Ovary (tissue), 9 donors: ENCODE data around the gene GYS1. TPM values are rescaled to one million over a fixed set of nuclear protein-coding genes. Genes with fewer than 3 reads are reported as not detected.
A peak's percentile ranks its signal among the peaks of the same experiment; 100 is the strongest.
"Not testable (repeated sequence)": the region's sequence is repeated elsewhere in the genome, so short reads cannot be mapped to it uniquely, and the experiment has no call there.

Source experiments
- DNase-seq, 5 donors: peaks; one replicate each; pipeline ENCODE4 v3.0.0-alpha.2; 2019 to 2020
- H3K27ac ChIP-seq, 2 donors: fragments of 200-600 bp; one replicate each; pipeline versions ENCODE4 v1.5.1 to v1.8.0; 2019 to 2022
- H3K27me3 ChIP-seq: fragments of 200-600 bp; one replicate; pipeline ENCODE4 v1.8.0; 2022
- H3K36me3 ChIP-seq: fragments of 200-600 bp; sonication (generic); one replicate; pipeline ENCODE4 v1.5.1; 2019
- H3K4me1 ChIP-seq: one replicate; pipeline ENCODE4 v1.8.1; 2013; ENCODE audit warnings: mild to moderate bottlenecking, moderate library complexity; ENCODE audit not compliant: insufficient read depth
- H3K4me3 ChIP-seq: fragments of 200-600 bp; sonication (generic); one replicate; pipeline ENCODE4 v1.5.1; 2017
- H3K9me3 ChIP-seq, 2 donors: fragments of 200-600 bp in 1 of 2; sonication (generic) in 1 of 2; one replicate each; pipeline versions ENCODE4 v1.5.1 to v1.8.1; 2013 to 2019; ENCODE audit warnings: mild to moderate bottlenecking in 1 of 2, moderate library complexity in 1 of 2
- CTCF ChIP-seq, 3 donors: fragments of 450-650 bp in 2 of 3; fragments of 200-600 bp in 1 of 3; IDR thresholded peaks; one replicate each; pipeline versions ENCODE4 v1.5.1 to v1.8.0; 2016 to 2022; ENCODE audit warnings: antibody characterized with exemption in 3 of 3, mild to moderate bottlenecking in 1 of 3
- EP300 ChIP-seq: sonication (generic); formaldehyde crosslinking; IDR thresholded peaks from one replicate; pipeline ENCODE4 v1.6.1; 2017; ENCODE audit warnings: antibody characterized with exemption
- POLR2A ChIP-seq: fragments of 450-650 bp; IDR thresholded peaks from one replicate; pipeline ENCODE4 v1.6.1; 2017; ENCODE audit warnings: antibody characterized with exemption, mild to moderate bottlenecking, moderate library complexity
- WGBS, 3 donors: extraction: QIAGEN DNeasy Blood & Tissue Kit in 1 of 3; methylation state at CpG; one replicate each; pipeline versions ENCODE4 v1.1.5 to v1.1.7; 2013 to 2017; 5-methylcytosine and 5-hydroxymethylcytosine counted together
- intact Hi-C, 4 donors: fragments of 100-400 bp; cut with DNase I; formaldehyde crosslinking; loops; one replicate each; pipeline versions ENCODE4 v1.11.0 to v1.15.1; 2022 to 2023
- polyA plus RNA-seq, 2 donors: library from polyadenylated mRNA; stranded (reverse); fragments of 200-250 nt in 1 of 2; fragments of 350-450 nt in 1 of 2; fragmentation: Illumina TruSeq in 1 of 2; extraction: RNeasy Lipid Tissue Mini Kit (QIAGEN cat#74804) in 1 of 2; gene quantifications; one replicate each; pipeline ENCODE4 v1.2.3, GENCODE V29; 2013 to 2014
- total RNA-seq, 7 donors: library from RNA; depleted of rRNA in 2 of 7; stranded (reverse); fragments of >200 nt in 2 of 7; fragmentation: NEBNext Ultra II Directional in 3 of 7; extraction: Animal tissue kit (Norgen Biotek cat#: 25700) in 3 of 7; gene quantifications; one replicate each; pipeline versions ENCODE4 v1.1.0 to v1.2.4, GENCODE V29; 2016 to 2023
- donor health status: DM: no; HTN: no; CAD: no; lungs with moderate emphysema.
- donor health status: DM: no; HTN: no; CAD: no.
- donor health status: Bipolar disorder and iron deficiency.
- donor health status: DM: yes; HTN: yes; CAD: no.
- donor health status: DM: no; HTN: no; CAD: no.
- donor health status: DM: yes; HTN: yes; CAD: no.

The GYS1 gene
- total and polyA plus RNA-seq, 9 donors: 16.3 to 33.6 (median 29.0) TPM

DNA sequence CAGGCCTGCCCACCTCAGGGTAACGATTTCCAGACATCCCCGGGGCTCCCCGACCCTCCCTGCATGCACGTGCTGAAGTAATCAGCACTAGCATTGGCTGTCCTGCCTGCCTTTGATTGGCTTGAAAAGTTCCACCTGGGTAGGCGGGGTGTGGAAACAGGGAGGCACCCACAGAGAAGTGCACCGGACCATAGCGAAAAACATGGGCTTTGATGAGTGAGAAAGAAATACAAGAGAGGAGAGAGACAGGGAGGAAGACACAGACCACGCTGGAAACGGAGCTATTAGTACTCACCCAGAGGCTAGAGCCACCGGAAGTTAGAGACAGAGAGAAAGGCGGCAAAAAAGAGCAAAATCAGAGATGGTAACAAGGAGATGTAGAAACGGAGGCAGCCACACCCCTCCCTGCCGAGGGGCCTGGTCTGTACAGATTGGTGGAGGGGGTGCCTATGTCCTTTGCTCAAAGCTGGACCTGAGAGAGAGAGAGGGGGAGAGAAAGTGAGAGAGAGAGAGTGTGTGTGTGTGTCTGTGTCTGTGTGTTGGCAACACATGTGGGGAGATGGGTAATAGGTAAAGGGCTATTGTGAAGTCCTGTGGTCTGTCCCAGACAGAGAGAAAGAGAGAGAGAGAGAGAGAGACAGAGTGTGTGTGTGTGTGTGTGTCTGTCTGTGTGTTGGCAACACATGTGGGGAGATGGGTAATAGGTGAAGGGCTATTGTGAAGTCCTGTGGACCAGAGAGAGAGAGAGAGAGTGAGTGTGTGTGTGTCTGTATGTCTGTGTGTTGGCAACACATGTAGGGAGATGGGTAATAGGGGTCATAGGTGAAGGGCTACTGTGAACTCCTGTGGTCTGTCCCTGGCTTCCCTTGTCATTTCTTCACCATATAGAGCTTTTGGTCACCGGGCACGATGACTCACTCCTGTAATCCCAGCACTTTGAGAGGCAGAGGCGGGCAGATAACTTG is 28.1 kb upstream of the GYS1 start:
- no peaks in the 10 kb centered on the region for H3K27me3 ChIP-seq
- intact Hi-C loops: no loop called here
- TF ChIP-seq CTCF (IDR thresholded peaks at IDR 0.05): no peak
- no peak for TF ChIP-seq EP300
- peaks cover 7% of the 10 kb centered on the region for H3K4me1 ChIP-seq
- no peak overlapping the region for H3K27ac ChIP-seq
- DNase-seq: no peak
- WGBS, 3 donors: 27 to 33% (median 29%) methylated on average over 16 of the region's 16 CpGs
- no peaks in the 10 kb centered on the region for H3K36me3 ChIP-seq
- no peak overlapping the region for H3K4me3 ChIP-seq
- no peaks in the 10 kb centered on the region for H3K9me3 ChIP-seq

GRCh38 chr19:49020342-49020741 is 27.2 kb upstream of the GYS1 start:
- Histone ChIP-seq H3K4me1 (peaks cover 7% of the 10 kb centered on the region), H3K9me3 (no peaks in the 10 kb centered on the region), H3K27me3 (no peaks in the 10 kb centered on the region), H3K27ac (no peak overlapping the region), H3K36me3 (no peaks in the 10 kb centered on the region), H3K4me3 (no peak overlapping the region)
- DNase-seq: no peak
- TF ChIP-seq CTCF (IDR thresholded peaks at IDR 0.05) (no peak), EP300 (no peak), POLR2A (no peak)
- WGBS, 3 donors: 69 to 79% (median 73%) methylated on average over 11 of the region's 11 CpGs
- intact Hi-C loops: no loop called here

DNA sequence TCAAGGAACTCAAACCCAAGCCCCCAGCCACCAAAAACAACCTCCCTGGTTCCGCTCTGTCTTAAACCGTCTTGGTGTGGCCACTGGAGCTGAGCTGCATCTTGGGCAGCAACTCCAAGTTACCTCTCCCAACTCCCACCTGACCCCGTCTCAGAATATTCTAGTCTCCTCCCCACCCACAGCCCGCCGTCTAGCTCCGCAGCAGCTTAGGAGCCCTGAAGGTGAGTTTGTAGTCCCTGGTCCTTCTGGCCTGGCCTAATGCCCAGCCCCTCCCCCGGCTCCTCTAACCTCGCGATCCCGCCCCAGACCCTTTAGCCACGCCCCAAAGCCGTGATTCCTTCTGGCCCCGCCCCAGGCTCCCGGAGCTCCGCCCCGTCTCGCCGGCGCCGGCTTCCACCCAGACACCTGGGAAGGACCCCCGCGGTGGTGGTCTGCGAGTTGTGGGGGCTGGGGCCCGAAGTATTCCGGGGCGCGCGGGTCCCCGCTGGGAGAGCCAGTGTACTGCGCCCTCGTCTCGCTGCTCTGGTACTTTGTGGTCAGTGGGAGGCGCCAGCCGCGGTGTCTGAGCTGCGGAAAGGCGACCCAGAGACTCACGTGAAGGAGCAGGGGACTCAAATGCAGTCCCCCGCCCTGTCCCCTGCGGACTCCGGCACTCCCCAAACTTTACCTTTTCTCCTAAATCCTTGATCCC is 26.3 kb upstream of the GYS1 start:
- WGBS, 3 donors: 7 to 13% (median 8%) methylated on average over 30 to 41 of the region's 41 CpGs
- TF ChIP-seq POLR2A (no peak), EP300 (no peak), CTCF (IDR thresholded peaks at IDR 0.05) (no peak)
- no peaks in the 10 kb centered on the region for H3K9me3 ChIP-seq
- DNase-seq: peak; percentile 39 to 75 (median 52)
- intact Hi-C loops: no loop called here
- H3K4me3 ChIP-seq: peak overlapping the region; percentile 29
- no peaks in the 10 kb centered on the region for H3K36me3 ChIP-seq
- H3K27ac ChIP-seq: no peak overlapping the region
- H3K4me1 ChIP-seq: peaks cover 7% of the 10 kb centered on the region
- no peaks in the 10 kb centered on the region for H3K27me3 ChIP-seq

- intact Hi-C loops, H3K36me3 ChIP-seq, H3K9me3 ChIP-seq, H3K27me3 ChIP-seq, H3K27ac ChIP-seq, H3K4me1 ChIP-seq: not testable (repeated sequence)
- 1 to 2% (median 1%) methylated on average over 49 to 50 of the region's 50 CpGs for WGBS, 3 donors
- DNase-seq: peak in 4 of 5 donors; percentile 44 to 71 (median 50)
- H3K4me3 ChIP-seq: peak overlapping the region; percentile 29
Measured at GRCh38 chr19:49018388-49019241, 25.5 kb upstream of the GYS1 start.
